Chondrocyte (in vitro differentiated cells): ENCODE data around the gene UPP2. TPM values are rescaled to one million over a fixed set of nuclear protein-coding genes. Genes with fewer than 3 reads are reported as not detected.

Experiments used
- DNase-seq: peaks from one replicate; pipeline ENCODE4 v3.0.0; 2021; ENCODE audit warnings: mixed read lengths, low spot score
- H3K27ac Mint-ChIP-seq: one replicate; pipeline ENCODE4 v1.8.0; 2021; ENCODE audit warnings: mild to moderate bottlenecking, moderate library complexity, mixed read lengths; ENCODE audit not compliant: unreplicated experiment
- H3K27me3 Mint-ChIP-seq: 2 replicates; pipeline ENCODE4 v1.8.0; 2021; ENCODE audit warnings: low read depth, mixed read lengths
- H3K36me3 Mint-ChIP-seq: 2 replicates; pipeline ENCODE4 v1.8.0; 2021; ENCODE audit warnings: low read depth, mixed read lengths
- H3K4me1 Mint-ChIP-seq: 2 replicates; pipeline ENCODE4 v1.8.0; 2021; ENCODE audit warnings: low read depth, mild to moderate bottlenecking, mixed read lengths
- H3K4me3 Mint-ChIP-seq: one replicate; pipeline ENCODE4 v1.8.0; 2021; ENCODE audit warnings: mild to moderate bottlenecking, moderate library complexity, mixed read lengths; ENCODE audit not compliant: unreplicated experiment
- H3K9me3 Mint-ChIP-seq: 2 replicates; pipeline ENCODE4 v1.8.0; 2021; ENCODE audit warnings: low read depth, mixed read lengths
- CTCF ChIP-seq: fragments of 200-600 bp; sonication (generic); IDR thresholded peaks from 2 replicates; pipeline ENCODE4 v1.5.0; 2021; ENCODE audit warnings: antibody characterized with exemption, mild to moderate bottlenecking, moderate library complexity
- total RNA-seq: library from RNA; stranded (reverse); gene quantifications from 3 replicates; pipeline ENCODE4 v1.2.1, GENCODE V29; 2021

The UPP2 gene
- total RNA-seq, 1 donor from 2014 or later = not detected

DNA sequence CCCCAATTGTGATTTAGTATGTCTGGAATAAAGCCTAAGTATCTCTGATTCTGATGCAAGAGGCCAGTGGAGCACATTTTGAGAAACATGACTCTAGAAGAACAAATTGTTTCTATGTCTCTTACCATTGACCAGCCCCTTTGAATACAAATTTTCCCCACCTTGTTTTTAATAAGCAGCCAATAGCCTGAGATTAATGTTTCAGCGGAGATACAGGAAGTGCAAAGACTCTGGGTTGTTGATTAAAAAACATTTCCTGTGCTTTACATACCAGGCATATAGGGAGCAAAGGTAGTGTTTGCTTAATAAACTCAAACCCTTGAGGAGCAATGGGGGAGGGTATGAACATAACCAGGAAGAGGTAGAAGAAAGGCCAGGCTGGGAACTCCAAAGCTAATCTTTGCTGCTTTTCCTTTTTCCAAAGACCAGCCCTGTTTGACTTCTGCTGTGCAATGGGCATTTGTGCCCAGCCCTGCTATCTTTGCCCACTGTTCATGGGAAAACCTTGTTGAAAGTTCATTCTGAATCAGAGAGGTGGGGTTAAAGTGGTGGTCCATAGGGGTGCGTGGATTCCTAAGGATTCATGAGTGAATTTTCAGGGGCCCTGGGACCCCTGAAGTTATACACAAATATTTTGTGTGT, 29.3 kb downstream of the UPP2 start:
- no peak for DNase-seq
- no peak for TF ChIP-seq CTCF
- Mint-ChIP-seq H3K36me3 (no peaks in the 10 kb centered on the region), H3K9me3 (no peaks in the 10 kb centered on the region), H3K27ac (no peak overlapping the region), H3K4me3 (no peak overlapping the region), H3K27me3 (no peaks in the 10 kb centered on the region), H3K4me1 (peaks cover 19% of the 10 kb centered on the region)

DNA sequence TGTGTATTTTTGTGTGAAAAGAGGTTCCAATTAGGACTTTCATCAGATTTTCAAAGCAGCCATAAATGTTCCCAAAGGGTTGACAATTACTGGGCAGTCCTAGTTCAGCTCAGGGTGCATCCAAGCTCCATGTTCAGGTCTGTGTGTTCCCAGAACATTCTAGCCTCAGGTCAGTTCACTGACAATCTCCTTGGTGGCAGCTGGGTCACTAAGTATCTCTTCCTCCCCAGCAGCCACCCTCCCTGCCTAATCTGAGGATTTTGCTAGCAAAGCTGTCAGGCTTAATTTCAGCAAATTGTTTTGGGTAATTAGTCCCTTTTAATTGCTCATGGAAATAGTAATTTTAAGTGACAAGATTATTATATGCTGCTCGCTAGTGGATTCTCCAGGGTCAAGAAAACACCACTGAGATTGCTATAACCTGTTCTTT, 29.8 kb downstream of the UPP2 start:
- no peak for DNase-seq
- Mint-ChIP-seq H3K36me3 (no peaks in the 10 kb centered on the region), H3K27me3 (no peaks in the 10 kb centered on the region), H3K27ac (no peak overlapping the region), H3K9me3 (no peaks in the 10 kb centered on the region), H3K4me1 (peaks cover 19% of the 10 kb centered on the region), H3K4me3 (no peak overlapping the region)
- no peak for TF ChIP-seq CTCF

DNA sequence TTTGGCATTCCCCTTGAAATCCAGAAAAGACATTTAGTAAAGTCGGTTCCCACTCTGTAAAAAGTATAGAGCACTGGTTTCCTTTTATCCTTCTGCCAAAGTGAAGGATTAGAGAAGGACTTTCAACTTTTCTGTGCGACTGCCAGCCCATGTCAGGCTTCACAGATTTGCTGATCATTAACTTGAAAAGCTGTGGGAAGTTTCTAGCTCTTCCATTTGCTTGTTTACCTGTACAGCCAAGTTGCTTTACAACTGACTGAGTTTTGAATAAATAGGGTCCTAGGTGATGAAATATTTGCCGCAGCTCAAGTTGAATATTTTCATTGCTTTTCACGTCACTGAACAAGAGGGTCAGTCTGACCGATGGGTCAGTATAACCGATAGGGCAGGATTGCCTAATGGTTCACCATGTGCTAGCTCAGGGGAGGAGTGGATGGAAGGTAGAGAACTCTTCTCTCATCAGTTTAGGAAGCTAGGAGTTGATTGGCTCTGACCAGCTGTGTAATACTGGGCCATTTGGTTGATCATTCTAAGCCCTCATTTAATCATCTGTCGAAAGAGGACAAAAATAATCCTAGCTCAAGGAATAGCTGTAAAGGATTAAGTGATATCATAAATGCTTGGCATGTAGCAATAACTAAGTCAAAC, 30.4 kb downstream of the UPP2 start:
- TF ChIP-seq CTCF = no peak
- H3K36me3 Mint-ChIP-seq = no peaks in the 10 kb centered on the region

GRCh38 chr2:158134055-158134454, 32.4 kb downstream of the UPP2 start:
- no peak for DNase-seq
- Mint-ChIP-seq H3K4me1 (peaks cover 15% of the 10 kb centered on the region), H3K27me3 (no peaks in the 10 kb centered on the region), H3K36me3 (no peaks in the 10 kb centered on the region), H3K4me3 (no peak overlapping the region), H3K9me3 (no peaks in the 10 kb centered on the region), H3K27ac (no peak overlapping the region)
- TF ChIP-seq CTCF = no peak

More for the DNA sequence above, 30.4 kb downstream of the UPP2 start:
- Mint-ChIP-seq H3K27ac (no peak overlapping the region), H3K9me3 (no peaks in the 10 kb centered on the region), H3K4me3 (no peak overlapping the region), H3K4me1 (peaks cover 19% of the 10 kb centered on the region), H3K27me3 (no peaks in the 10 kb centered on the region)
- DNase-seq = no peak

GRCh38 chr2:158134655-158135054, 33.0 kb downstream of the UPP2 start:
- TF ChIP-seq CTCF = no peak
- no peaks in the 10 kb centered on the region for H3K36me3 Mint-ChIP-seq
- H3K4me1 Mint-ChIP-seq = peaks cover 13% of the 10 kb centered on the region
- DNase-seq = no peak
- no peaks in the 10 kb centered on the region for H3K9me3 Mint-ChIP-seq
- no peaks in the 10 kb centered on the region for H3K27me3 Mint-ChIP-seq
- H3K27ac Mint-ChIP-seq = no peak overlapping the region
- H3K4me3 Mint-ChIP-seq = no peak overlapping the region
